NT2/D1 (cell line): ENCODE data around the gene CDCA3.

Experiments used
- DNase-seq: peaks from one replicate; pipeline ENCODE4 v3.0.0-alpha.2; 2011; ENCODE audit warnings: low read depth, low spot score
- H3K27me3 ChIP-seq: 2 replicates; pipeline ENCODE4 v1.6.0; 2011; ENCODE audit warnings: mild to moderate bottlenecking; ENCODE audit not compliant: insufficient read length, insufficient read depth
- H3K36me3 ChIP-seq: 2 replicates; pipeline ENCODE4 v1.6.1; 2011; ENCODE audit warnings: mild to moderate bottlenecking, low read length, mixed read lengths; ENCODE audit not compliant: insufficient read depth, insufficient read length
- H3K4me1 ChIP-seq: 2 replicates; pipeline ENCODE4 v1.5.1; 2011; ENCODE audit not compliant: insufficient read depth, insufficient read length
- H3K4me3 ChIP-seq: 2 replicates; pipeline ENCODE4 v1.5.1; 2011; ENCODE audit warnings: low read depth; ENCODE audit not compliant: insufficient read length
- H3K9ac ChIP-seq: 2 replicates; pipeline ENCODE4 v1.6.0; 2011; ENCODE audit warnings: low read depth; ENCODE audit not compliant: insufficient read length
- H3K9me3 ChIP-seq: 2 replicates; pipeline ENCODE4 v1.5.1; 2011; ENCODE audit warnings: mild to moderate bottlenecking, low read length; ENCODE audit not compliant: insufficient read depth
- SUZ12 ChIP-seq: IDR thresholded peaks from 2 replicates; pipeline ENCODE4 v1.6.1; 2011; ENCODE audit not compliant: insufficient read length, insufficient read depth; ENCODE audit errors: extremely low read depth
- YY1 ChIP-seq: IDR thresholded peaks from 2 replicates; pipeline ENCODE4 v1.6.1; 2011; ENCODE audit not compliant: insufficient read length, insufficient read depth
- ZNF274 ChIP-seq: IDR thresholded peaks from 2 replicates; pipeline ENCODE4 v1.6.1; 2011; ENCODE audit warnings: mild to moderate bottlenecking, low read depth, low read length

The CDCA3 gene

DNA sequence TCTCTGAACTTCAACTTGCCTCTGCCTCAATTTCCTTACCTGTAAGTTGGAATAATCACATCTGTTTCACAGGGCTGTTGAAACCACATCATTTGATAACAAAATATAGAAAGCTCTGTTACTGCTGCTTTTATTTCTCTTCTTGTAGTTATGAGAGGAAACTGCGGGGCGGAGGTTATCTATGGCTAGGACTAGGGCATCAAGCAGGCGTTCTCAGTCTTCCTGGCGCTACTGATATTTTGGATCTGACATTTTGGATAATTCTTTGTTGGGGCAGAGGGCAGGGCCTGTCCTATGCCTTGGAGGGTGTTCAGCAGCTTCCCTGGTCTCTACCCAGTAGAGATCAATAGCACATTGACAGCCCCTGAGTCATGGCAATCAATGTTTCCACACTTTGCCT lies 19.0 kb downstream of the CDCA3 start:
- no peak for TF ChIP-seq SUZ12
- TF ChIP-seq YY1 = no peak
- TF ChIP-seq ZNF274 = no peak
- no peaks in the 10 kb centered on the region for H3K9me3 ChIP-seq
- H3K36me3 ChIP-seq = peaks cover 69% of the 10 kb centered on the region
- H3K9ac ChIP-seq = no peak overlapping the region
- peaks cover 21% of the 10 kb centered on the region for H3K4me1 ChIP-seq
- H3K27me3 ChIP-seq = no peaks in the 10 kb centered on the region
- H3K4me3 ChIP-seq = no peak overlapping the region
- no peak for DNase-seq

DNA sequence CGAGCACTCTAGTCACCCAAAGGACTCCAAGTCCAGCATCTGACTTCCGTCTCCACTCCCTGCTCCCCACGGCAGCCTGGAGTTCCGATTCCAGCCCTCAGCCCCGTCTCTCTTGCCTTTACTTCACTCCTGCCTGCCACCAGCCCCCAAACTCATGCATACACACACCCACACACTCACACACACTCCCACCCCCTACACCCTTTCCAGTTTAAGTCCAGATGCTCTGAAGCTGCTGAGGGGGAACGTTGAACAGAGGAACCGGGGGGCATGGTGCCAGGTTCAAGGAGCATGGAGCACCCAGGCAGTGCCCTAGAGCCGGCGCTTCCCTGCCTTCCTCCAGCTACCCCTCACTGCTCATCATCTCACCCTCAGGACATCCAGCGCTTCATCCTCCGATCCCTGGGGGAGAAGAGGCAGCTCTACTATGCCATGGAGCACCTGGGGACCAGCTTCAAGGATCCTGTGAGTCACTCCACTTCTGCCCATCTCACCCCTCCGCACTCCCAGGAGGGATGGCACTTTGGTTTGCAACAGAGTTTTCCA lies 19.6 kb downstream of the CDCA3 start:
- Histone ChIP-seq H3K9ac (no peak overlapping the region), H3K36me3 (peaks cover 69% of the 10 kb centered on the region), H3K9me3 (no peaks in the 10 kb centered on the region), H3K4me3 (no peak overlapping the region), H3K27me3 (no peaks in the 10 kb centered on the region), H3K4me1 (peaks cover 27% of the 10 kb centered on the region)
- TF ChIP-seq ZNF274 = no peak
- no peak for TF ChIP-seq SUZ12
- no peak for TF ChIP-seq YY1
- DNase-seq = no peak

DNA sequence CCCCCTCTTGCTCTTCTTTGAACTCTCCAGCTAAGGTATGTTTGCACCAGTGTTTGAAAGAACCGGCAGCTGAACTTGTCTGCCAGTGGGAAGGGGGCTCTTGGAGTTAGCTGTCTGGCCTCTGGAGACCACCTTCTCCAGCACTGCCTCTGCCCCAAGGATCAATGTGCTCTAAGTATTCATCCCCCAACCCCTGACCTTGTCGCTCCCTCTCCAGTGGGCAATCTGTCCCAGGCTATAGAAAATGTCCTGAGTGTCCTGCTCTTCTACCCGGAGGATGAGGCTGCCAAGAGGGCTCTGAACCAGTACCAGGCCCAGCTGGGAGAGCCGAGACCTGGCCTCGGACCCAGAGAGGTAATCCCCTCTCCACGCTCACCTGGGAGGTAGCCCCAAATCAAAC lies 20.1 kb downstream of the CDCA3 start:
- peaks cover 69% of the 10 kb centered on the region for H3K36me3 ChIP-seq
- DNase-seq = no peak
- H3K4me1 ChIP-seq = peaks cover 32% of the 10 kb centered on the region
- no peak for TF ChIP-seq YY1
- TF ChIP-seq ZNF274 = no peak
- no peak for TF ChIP-seq SUZ12
- no peak overlapping the region for H3K4me3 ChIP-seq
- H3K27me3 ChIP-seq = no peaks in the 10 kb centered on the region
- H3K9ac ChIP-seq = no peak overlapping the region
- H3K9me3 ChIP-seq = no peaks in the 10 kb centered on the region

DNA sequence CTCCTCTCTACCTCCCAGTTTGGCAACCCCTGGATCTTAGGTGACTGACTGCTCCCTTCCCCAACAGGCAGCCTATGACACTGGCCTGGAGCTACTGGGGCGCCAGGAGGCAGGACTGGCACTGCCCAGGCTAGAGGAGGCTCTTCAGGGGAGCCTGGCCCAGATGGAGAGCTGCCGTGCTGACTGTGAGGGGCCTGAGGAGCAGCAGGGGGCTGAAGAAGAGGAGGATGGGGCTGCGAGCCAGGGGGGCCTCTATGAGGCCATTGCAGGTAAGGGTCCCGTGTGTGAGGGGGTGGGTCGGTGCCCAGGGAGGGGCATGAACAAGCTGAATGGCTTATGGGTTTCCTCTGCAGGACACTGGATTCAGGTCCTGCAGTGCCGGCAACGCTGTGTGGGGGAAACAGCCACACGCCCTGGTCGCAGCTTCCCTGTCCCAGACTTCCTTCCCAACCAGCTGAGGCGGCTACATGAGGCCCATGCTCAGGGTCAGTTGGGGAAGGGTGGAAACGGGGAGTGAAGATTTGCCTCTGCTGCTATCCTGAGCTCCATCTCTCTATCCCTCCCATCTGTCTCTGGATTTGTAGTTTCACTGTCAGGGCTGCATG lies 20.7 kb downstream of the CDCA3 start:
- H3K4me3 ChIP-seq = no peak overlapping the region
- no peak for DNase-seq
- TF ChIP-seq SUZ12 = no peak
- no peak for TF ChIP-seq YY1
- TF ChIP-seq ZNF274 = no peak
- peaks cover 66% of the 10 kb centered on the region for H3K36me3 ChIP-seq
- peak overlapping the region; percentile 94 for H3K9ac ChIP-seq
- H3K9me3 ChIP-seq = no peaks in the 10 kb centered on the region
- H3K4me1 ChIP-seq = peaks cover 35% of the 10 kb centered on the region
- H3K27me3 ChIP-seq = no peaks in the 10 kb centered on the region

DNA sequence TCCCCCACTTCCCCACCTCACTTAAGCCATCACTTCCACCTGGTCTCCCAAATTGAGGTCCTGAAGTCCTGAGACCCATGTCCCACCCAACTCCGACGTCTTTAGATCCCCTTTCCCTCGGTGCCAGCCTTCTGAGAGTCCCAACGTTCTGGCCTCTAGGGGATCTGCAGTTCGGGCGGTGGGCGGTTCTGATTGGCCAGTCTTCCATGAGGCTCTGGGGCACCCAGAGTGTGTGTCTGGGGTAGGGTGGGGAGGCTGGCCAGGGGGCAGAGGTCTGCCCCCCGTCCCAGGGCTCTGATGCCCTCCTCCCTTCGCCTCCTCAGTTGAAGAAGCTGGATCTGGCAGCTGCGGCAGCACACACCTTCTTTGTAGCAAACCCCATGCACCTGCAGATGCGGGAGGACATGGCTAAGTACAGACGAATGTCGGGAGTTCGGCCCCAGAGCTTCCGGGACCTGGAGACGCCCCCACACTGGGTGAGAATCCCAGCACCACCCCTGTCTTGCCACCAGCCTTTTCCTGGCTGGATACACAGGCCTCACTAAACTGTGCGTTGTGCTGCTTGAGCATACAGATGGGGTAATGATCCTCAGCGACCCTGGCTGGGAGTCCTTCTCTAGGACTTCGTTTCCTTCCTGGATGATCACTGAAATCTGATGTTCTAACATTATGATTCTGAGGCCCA lies 21.4 kb downstream of the CDCA3 start:
- no peaks in the 10 kb centered on the region for H3K9me3 ChIP-seq
- peak overlapping the region; percentile 93 for H3K4me3 ChIP-seq
- no peak for TF ChIP-seq ZNF274
- TF ChIP-seq YY1 = no peak
- no peak for TF ChIP-seq SUZ12
- no peaks in the 10 kb centered on the region for H3K27me3 ChIP-seq
- H3K4me1 ChIP-seq = peaks cover 43% of the 10 kb centered on the region
- peaks cover 64% of the 10 kb centered on the region for H3K36me3 ChIP-seq
- peak overlapping the region; percentile 94 for H3K9ac ChIP-seq
- no peak for DNase-seq

GRCh38 chr12:6828781-6829535 lies 22.1 kb downstream of the CDCA3 start:
- peak overlapping the region; percentile 93 for H3K4me3 ChIP-seq
- no peaks in the 10 kb centered on the region for H3K9me3 ChIP-seq
- peaks cover 65% of the 10 kb centered on the region for H3K36me3 ChIP-seq
- TF ChIP-seq SUZ12 = peak; percentile 40
- no peak for TF ChIP-seq ZNF274
- no peak for TF ChIP-seq YY1
- H3K4me1 ChIP-seq = peaks cover 47% of the 10 kb centered on the region
- peak overlapping the region; percentile 94 for H3K9ac ChIP-seq
- H3K27me3 ChIP-seq = no peaks in the 10 kb centered on the region
- peak; percentile 80 for DNase-seq

DNA sequence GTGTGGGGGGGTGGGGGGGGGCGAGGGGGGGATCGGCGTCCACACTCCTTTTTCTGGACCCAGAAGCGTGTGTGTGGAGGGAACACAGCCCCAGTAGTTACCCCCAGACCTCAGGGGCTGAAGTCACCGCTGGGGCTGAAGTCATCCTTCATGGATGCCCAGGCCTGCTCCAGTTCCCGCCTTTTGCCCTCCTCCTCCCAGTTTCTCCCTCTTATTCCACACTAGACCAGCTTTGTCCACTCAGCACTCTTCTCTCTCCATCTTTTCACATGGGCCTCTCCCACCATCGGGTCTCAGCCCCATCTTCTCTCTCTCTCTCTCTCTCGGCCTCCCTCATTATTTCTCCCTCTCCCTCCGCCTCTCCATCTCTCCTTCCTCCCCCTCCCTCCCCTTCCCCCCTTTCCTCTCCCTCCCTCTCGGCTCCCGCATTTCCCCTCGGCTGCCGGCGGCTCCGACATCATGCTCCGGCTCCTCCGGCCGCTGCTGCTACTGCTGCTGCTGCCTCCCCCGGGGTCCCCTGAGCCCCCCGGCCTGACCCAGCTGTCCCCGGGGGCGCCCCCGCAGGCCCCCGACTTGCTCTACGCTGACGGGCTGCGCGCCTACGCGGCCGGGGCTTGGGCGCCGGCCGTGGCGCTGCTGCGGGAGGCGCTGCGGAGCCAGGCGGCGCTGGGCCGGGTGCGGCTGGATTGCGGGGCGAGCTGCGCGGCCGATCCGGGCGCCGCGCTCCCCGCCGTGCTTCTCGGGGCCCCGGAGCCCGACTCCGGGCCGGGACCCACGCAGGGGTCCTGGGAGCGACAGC lies 22.9 kb downstream of the CDCA3 start, which contains the start of gene P3H3:
Gene P3H3, plus strand, starts transcription at position 426 of the 799 bp plus-strand sequence. Its CDS starts 34 bp downstream, at position 460.
- TF ChIP-seq SUZ12 = no peak
- no peak for TF ChIP-seq ZNF274
- TF ChIP-seq YY1 = no peak
- no peaks in the 10 kb centered on the region for H3K27me3 ChIP-seq
- H3K9me3 ChIP-seq = no peaks in the 10 kb centered on the region
- peaks cover 54% of the 10 kb centered on the region for H3K4me1 ChIP-seq
- DNase-seq = peak; percentile 89
- peaks cover 59% of the 10 kb centered on the region for H3K36me3 ChIP-seq
- H3K4me3 ChIP-seq = peak within 1 kb of the TSS; percentile 93
- peak within 1 kb of the TSS; percentile 94 for H3K9ac ChIP-seq
